GDM1 (cell line): ENCODE measurements around the gene BCLAF1.
"Not testable (repeated sequence)": the region's sequence is repeated elsewhere in the genome, so short reads cannot be mapped to it uniquely, and the experiment has no call there.

Source experiments
- DNase-seq: peaks from one replicate; lab custom pipeline; 2025; lab: John Stamatoyannopoulos, UW

The BCLAF1 gene

DNA sequence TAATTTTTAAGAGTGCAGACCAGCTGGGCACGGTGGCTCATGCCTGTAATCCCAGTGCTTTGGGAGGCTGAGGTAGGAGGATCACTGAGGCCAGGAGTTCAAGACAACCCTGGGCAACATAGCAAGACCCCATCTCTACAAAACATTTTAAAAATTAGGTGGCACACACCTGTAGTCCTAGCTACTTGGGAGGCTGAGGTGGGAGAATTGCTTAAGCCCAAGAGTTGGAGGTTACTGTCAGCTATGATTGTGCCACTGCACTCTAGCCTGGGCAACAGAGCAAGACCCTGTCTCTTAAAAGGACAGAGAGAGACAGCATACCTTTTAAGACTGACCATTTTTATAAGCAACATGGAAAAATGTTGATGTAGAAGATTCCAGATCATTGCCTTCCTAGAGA is 18.8 kb upstream of the BCLAF1 start:
- not testable (repeated sequence) for DNase-seq

DNA sequence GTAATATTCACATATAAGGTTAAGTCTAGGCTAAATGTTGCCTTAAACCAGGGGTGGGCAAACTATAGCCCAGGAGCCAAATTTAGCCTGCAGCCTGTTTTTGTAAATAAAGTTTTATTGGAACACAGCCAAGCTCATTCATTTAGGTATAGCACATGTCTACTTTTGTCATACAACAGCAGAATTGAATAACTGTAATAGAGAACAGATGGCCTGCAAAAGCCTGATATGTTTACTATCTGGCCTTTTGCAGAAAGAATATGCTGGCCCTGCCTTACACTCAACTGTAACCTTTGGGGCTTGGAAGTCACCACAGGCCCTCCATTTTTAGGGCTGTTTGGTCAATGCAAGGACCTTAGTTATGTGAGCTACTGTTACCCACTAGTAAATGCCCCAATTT is 17.7 kb upstream of the BCLAF1 start:
- no peak for DNase-seq

DNA sequence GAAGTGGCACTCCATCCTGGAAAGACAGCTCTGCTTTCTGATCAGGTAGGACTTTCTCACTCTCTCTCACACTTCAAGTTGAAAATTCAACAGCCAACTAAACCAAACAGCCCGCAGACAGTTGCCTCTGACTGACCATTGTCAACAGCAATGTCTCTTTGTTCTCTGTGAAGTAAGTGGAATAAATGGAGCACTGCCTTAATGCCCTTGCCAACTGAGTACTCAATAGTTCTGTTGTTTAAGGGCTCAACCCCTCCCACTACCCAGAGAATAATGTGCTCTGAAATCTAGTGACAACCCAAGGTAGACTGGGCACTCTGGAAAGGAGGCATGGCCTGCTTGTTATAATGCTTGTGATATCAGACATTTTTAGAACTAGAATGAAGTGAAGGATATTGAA is 16.8 kb upstream of the BCLAF1 start:
- DNase-seq, result no peak

DNA sequence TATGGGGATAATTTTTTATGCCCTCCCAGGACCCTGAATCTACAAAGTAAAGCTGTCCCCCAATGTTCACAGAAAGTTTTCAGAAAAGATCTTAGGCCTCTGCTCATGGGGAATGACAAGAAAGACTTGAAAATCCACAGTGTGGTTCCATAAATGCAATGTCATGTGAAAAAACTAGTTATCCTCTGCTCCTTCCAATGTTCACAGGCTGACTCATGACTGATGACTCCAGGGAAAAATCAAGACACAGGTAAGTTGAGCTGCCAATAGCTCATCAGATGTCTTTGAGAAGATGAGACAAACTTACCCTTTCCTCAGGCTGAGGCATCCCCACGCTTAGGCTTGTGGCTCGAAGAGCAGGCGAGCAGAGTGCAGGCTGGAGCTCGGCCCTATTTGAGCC is 14.8 kb upstream of the BCLAF1 start:
- no peak for DNase-seq

DNA sequence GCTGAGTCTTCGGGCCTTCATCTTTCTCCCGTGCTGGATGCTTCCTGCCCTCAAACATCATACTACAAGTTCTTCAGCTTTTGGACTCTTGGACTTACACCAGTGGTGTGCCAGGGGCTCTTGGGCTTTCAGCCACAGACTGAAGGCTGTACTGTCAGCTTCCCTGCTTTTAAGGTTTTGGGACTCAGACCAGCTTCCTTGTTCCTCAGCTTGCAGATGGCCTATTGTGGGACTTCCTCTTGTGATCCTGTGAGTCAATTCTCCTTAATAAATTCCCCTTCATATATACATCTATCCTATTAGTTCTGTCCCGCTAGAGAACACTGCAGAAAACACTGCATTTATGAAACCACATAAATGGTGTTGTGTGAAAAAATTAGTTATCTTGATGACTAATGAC is 13.9 kb upstream of the BCLAF1 start:
- no peak for DNase-seq

DNA sequence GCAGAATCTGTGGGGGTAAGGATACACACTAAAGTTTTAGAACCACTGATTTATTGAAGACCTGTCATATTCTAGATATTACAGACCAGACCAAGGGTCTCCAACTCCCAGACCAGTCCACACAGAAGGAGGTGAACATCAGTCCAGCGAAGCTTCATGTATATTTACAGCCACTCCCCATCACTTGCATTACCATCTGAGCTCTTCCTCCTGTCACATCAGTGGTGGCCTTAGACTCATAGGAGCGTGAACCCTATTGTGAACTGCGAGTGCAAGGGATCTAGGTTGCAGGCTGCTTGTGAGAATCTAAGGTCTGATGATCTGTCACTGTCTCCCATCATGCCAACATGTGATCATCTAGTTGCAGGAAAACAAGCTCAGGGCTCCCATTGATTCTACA is 5.0 kb upstream of the BCLAF1 start:
- DNase-seq, result no peak

DNA sequence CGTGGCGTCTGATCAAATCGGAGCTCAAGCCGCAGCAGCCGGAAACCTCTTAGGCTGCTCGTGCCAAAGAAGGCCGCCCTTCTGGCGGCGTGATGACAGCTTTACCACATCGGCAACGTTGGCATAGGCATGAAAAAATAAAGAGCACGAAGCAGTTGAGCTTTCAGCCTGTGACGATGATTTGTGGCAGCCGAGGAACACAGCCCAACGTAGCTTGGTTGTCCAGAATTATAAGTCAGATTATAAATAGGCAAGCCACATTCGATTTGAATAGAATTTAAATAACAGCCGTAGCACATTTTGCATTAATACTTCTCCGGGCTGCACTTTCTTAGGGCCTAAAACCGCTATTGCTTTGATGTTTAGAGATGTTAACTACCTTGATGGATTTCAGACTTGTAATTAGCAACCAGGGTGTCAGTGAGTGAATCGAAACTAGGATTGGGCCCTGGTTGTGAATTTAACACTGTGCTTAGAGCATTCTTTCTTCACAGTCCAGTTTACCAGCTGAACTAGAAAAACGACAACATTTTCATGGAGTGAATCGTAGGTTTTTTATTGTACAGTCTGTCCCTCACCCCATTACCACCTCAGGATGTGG is 864 bp upstream of the BCLAF1 start:
- DNase-seq, result peak; percentile 70

DNA sequence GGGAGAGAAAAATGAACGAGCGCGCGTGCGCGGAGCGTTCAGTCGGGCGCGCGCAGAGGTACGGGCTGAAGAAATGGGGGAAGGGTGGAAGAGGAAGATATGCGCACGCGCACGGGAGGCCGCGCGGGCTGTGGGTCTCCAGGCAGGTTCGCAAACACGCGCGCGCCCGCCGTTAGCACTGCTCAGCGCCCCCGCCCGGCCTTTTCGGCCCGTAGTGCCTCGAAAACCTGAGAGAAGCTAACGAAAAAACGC is 393 bp downstream of the BCLAF1 start:
- DNase-seq, result peak; percentile 89

DNA sequence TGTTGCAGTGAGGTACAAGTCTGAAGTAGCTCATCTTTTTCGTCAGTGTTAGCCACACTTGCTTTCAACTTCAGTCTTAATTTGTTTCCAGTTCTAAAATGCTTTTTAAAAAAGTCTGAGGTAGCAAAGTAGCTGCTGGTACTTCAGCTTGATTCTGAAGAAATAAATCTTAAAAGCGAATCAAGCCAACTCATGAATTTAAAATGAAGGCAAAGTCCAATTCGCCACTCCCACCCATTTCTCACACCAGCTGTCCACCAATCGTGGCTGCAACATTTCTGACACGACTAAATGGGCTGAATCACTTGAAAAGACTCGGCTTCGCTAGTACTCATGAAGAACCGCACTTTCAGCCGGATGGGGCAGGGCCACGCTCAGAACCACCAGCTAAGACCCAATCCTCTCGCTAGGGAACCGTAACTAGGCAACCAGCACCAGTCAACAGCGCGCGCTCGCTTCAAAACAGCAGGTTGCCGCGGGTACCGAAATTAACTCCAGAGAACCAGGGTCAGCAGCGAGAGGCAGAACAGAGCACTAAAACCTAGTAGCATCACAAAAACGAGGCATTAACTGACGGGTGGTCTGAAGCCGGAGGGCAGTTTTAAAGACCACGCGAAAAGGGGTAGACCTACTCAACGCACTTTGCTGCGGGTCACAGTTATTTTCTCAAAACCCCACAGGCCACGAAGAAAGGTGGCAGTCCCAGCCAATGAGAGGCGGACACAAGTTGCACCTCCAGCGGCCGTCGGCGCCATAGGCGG is 900 bp downstream of the BCLAF1 start:
- no peak for DNase-seq

DNA sequence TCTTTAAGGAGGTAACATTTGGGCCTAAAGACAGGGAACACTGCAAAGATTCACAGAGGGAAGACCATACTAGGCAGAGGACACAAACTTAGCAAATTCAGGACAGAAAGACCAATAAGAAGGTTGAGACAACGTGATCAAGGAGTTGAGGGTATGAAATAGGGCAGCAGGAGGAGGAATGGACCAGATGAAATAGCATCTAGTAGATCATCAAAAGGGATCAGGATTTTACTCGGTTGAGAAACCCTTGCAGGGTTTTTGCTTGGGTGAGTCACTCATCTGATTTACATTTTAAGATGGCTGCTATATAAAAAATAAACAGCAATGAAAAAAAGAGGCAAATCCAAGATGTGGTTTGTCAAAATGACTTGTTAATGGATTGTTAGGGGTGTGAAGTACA is 4.7 kb downstream of the BCLAF1 start:
- no peak for DNase-seq

DNA sequence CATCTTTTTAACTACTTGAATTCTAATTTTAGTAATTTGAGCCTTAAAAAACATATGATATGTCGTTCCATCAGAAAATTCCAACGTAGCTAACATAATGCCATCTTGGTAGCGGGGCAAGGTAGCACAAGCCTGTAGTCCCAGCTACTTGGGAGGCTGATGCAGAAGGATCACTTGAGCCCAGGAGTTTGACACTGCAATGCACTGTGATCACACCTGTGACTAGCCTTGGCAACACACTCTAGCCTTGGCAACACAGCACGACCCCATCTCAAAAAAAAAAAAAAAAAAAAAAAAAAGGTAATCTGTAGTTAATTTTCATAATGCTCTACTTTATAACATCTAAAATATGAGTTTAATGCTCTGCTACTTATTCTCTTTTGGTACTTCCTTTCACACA is 6.7 kb downstream of the BCLAF1 start:
- no peak for DNase-seq

DNA sequence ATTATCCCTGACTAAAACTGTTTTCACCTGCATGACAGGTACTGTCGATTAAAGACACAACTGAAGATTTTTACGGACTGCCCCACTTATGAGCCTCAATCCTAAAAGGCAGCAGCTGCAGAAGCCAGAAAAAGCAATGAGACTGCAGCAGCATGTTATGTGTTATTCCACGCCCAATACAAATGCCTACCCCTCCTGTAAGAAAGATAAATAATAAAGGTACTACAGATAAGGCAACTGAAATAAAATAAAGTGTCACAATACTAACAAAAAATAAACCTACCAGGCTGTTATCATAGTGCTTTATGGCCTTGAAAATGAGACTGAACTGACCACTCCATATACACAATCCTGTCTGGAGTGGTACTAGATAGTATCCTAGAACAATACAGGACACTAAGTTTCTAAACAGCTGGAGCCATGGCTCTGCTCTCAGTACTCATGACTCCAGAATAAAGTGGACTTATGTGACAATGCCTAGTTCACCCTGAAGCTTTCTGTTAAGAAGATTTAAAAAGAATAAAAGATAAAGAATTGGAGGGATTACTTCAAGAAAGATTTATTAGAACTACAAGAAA is 9.5 kb downstream of the BCLAF1 start:
- no peak for DNase-seq

DNA sequence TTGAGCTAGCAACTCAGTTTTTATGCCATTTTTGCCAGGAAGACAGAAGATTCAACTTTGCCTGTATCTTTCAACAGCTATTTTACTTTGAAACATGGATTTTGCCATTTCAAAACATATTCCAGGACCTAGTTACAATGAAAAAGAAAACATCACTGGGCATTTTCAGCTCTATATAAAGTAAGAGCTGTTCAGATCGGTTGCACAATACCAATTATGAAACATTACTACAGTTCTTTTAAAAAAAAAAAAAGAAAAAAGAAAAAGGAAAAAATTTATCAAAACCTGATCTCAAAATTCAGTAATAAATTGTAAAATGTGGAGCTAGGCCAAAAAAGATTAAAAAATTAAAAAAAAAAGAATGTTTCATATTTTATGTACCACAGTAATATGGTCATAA is 15.6 kb downstream of the BCLAF1 start:
- no peak for DNase-seq

DNA sequence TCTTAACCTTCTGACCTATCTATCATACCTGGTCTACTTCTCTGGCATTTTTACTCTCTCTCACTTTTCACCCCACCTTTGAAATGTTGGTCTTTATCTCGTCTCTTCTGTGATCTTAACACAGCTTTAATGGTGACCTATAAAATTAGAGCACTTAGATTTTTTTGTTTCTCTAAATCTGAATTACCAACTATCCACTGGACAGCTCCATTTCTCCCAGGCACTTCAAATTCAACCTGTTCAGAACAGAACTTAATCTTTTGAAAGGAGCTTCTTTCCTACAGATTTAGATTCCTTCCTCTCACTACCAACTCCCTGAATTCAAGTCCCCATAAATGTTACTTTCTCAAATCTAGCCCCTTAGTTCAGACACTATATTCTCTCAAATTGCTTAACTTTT is 24.5 kb downstream of the BCLAF1 start:
- no peak for DNase-seq

DNA sequence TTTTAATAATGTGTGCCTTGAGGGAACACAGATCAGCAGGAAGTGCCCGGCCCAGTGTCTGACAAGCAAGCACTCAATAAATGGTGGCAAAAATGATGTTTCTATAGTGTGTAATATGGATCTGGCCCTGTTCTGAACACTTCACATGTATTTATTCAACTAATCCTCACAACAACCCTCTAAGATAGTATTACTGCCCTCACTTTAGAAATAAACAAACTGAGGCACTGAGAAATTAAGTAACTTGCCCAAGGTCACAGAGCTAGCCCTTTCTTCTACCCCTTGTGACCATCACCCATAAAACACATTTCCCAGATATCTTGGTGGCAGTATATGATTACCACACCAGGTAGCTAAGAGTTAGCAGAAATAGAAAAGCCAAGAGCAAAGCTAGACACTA is 26.7 kb downstream of the BCLAF1 start:
- DNase-seq, result no peak

DNA sequence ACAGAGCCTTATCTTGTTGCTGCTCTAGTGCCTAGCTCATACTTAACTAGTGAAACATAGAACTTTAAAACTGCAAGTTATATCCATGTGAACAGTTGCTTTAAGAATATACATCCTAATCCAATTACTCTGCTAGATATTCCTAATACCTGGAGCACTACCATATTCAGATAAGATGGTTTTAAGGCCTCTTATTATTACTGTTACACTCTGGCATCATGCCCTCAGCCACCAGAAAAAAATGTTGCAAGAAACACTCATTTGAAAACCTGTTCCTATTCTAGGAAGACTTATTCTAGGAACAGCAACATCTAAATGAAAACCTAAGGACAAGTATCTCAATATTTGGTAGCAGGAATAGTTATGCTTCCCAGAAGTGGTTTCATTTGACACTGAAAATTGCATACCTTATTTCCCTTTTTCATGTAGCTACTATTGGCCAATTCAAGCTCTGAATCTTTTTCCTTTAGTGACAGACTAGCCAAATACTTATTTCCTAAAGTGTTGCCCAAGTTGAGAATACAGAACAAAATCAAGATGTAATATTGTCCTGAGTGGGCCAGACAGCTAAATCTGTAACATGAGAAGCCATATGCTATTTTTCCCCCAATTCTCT is 34.7 kb downstream of the BCLAF1 start:
- no peak for DNase-seq

DNA sequence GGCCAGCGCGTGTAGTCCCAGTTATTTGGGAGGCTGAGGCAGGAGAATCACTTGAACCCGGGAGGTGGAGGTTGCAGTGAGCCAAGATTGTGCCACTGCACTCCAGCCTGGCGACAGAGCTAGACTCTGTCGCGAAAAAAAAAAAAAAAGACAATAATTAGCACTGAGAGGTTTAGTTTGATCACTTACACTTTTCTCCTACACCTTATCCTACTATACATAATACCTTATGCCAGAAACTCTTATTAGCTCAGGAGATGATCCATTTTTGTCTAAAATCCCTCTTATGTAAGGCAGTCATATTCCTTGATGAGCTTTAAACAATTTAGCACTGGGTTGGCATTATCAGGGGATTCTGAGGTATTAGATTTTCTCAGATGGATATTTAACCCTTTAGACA is 35.9 kb downstream of the BCLAF1 start:
- DNase-seq, result no peak

DNA sequence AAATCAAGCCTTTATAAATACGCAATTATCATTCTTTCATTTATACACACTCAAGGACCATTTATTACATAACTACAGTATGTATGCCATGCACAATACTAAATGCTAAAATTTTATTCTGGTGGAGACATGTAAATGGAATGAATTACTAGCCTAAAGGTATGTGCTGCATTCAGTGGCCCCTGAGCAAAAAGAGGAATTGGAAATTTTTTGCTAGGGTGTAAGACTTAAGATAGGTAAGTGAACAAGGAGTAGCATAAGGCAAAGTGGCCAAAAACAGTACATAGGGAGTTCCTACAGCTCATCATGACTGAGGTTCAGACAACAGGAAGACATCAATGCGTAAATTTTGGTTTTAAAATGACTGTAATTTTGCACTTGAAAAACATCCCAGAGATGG is 37.2 kb downstream of the BCLAF1 start:
- DNase-seq, result no peak

DNA sequence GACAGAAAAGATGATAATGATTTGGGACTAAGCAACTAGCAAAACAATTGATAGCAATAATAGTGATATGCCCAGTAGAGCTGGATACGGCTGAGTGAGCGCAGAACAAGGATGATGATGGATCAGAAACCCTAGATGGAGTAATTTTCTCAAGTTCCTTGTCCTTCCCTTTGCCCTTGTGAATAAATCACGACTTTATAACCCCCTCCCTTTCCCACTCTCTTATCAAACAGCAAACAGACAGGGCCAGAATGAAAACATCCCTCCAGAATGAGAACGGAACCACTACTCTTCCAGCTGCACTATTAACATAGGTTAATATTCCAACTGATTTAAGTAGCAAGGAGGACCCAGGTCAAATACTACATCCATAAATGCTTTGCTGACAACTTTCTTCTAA is 38.3 kb downstream of the BCLAF1 start:
- DNase-seq, result no peak

DNA sequence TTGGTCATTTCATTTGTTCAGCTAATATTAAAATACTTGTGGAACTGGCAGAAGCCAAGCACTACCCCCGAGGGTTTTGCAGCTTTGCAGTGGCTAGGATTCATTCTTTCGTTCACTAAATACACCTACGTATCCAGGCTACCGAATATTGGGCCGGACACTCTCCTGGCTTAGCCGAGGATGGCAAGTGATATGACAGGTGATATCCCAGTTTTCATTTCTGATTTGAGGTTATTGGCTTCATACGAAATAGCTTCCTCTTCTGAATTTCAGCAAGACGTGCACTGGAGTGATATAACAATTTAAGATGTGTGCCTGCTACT is 39.0 kb downstream of the BCLAF1 start:
- no peak for DNase-seq

DNA sequence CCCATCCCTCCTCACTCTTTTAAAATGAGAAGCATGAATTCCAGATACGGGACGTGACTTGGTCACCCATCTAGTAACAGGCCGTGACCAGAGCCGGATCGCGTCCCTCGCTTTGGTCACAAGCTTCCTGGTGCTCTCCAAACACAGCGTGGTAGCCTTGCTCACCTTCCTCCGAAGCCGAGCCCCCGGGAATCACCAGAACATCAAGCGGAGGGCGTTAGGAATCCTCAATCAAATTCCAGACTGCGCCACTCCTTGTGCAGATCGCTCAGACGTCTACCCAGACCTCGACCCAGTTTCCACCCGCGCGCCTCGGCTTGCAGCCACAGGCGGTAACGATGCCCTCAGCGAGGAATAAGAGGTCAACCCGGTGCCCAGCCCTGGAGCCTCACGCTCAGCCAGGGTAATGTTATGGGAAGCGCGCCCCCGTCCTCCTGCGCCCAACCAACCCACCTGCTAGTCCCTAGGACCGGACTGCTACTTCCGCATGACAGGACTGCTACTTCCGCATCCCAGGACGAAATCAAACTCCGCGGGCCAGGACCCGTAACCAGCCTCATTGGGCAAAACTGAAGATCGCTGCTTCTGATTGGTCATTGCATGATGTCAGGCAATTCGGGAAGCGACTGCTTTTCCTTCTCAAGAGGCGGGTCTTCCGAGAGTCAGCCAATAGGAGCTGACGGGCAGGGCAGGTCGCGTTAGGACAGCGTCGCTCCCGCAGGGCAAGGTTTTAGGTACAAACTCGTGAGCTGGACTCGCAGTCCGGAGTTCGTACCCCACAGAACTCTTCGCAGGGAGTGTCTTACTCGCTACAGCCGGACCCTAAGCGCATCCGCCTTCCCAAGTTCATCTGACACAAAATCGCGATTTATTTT is 39.6 kb downstream of the BCLAF1 start, which contains the start of gene MTFR2:
Gene MTFR2, minus strand, starts transcription at position 501 of the 875 bp plus-strand sequence. CDS start 1,212 bp downstream, outside the sequence.
- peak; percentile 98 for DNase-seq

DNA sequence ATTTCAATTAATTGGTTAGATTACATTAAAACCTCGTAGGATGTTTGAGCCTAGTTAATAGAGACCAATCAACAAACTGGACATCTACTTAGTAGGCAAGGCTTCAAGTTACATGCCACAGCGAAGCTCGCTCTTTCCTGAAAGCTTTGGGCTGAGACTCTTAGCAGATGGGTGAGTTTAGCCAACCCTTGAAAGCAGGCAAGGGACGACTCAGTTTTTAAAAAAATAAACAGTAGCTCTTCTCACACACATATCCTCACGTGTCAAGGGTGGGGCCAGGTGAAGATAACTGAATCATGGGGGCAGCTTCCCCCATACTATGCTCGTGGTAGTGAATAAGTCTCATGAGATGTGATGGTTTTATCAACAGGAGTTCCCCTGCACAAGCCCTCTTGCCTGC is 40.3 kb downstream of the BCLAF1 start:
- DNase-seq, result no peak
